ENCODE results near the gene SEMA3D.

Gene SEMA3D

GRCh38 chr7:85184599-85185423, 2.0 kb downstream of the SEMA3D start:
- no peaks in the 10 kb centered on the region for H3K36me3 ChIP-seq (ENCODE audit: control insufficient read depth, insufficient read depth, low read length)
- H3K27ac ChIP-seq (ENCODE audit: low read length) = no peak overlapping the region
- no peaks in the 10 kb centered on the region for H3K4me1 ChIP-seq (ENCODE audit: control insufficient read depth, insufficient read depth, low read length)
- no peak for DNase-seq (ENCODE audit: low read depth, low spot score)
- no peaks in the 10 kb centered on the region; the same call in 1 of the 2 replicates for H3K9me3 ChIP-seq (ENCODE audit: control insufficient read depth, insufficient read depth, low read length)
- WGBS (ENCODE audit: insufficient coverage, insufficient read length) = no CpG with 5 or more reads among the region's 21 CpGs
- H3K4me3 ChIP-seq (ENCODE audit: low read length) = peak overlapping the region; percentile 56; the same call in 1 of the 2 replicates
- H3K27me3 ChIP-seq (ENCODE audit: control insufficient read depth, insufficient read depth, low read length) = peaks cover 3% of the 10 kb centered on the region; the same call in 1 of the 2 replicates

GRCh38 chr7:85183296-85183695, 3.6 kb downstream of the SEMA3D start:
- WGBS (ENCODE audit: insufficient coverage, insufficient read length) = no CpG with 5 or more reads among the region's 3 CpGs
- peaks cover 3% of the 10 kb centered on the region; the same call in 1 of the 2 replicates for H3K27me3 ChIP-seq (ENCODE audit: control insufficient read depth, insufficient read depth, low read length)
- no peaks in the 10 kb centered on the region for H3K4me1 ChIP-seq (ENCODE audit: control insufficient read depth, insufficient read depth, low read length)
- H3K9me3 ChIP-seq (ENCODE audit: control insufficient read depth, insufficient read depth, low read length) = peaks cover 3% of the 10 kb centered on the region
- no peak for DNase-seq (ENCODE audit: low read depth, low spot score)
- H3K27ac ChIP-seq (ENCODE audit: low read length) = no peak overlapping the region
- H3K36me3 ChIP-seq (ENCODE audit: control insufficient read depth, insufficient read depth, low read length) = peaks cover 5% of the 10 kb centered on the region; the same call in 1 of the 2 replicates
- H3K4me3 ChIP-seq (ENCODE audit: low read length) = no peak overlapping the region

GRCh38 chr7:85178531-85179298, 8.1 kb downstream of the SEMA3D start:
- no peaks in the 10 kb centered on the region for H3K4me1 ChIP-seq (ENCODE audit: control insufficient read depth, insufficient read depth, low read length)
- no peak for DNase-seq (ENCODE audit: low read depth, low spot score)
- H3K9me3 ChIP-seq (ENCODE audit: control insufficient read depth, insufficient read depth, low read length) = peaks cover 3% of the 10 kb centered on the region
- WGBS (ENCODE audit: insufficient coverage, insufficient read length) = no CpG with 5 or more reads among the region's 2 CpGs
- H3K4me3 ChIP-seq (ENCODE audit: low read length) = no peak overlapping the region
- no peak overlapping the region for H3K27ac ChIP-seq (ENCODE audit: low read length)
- H3K27me3 ChIP-seq (ENCODE audit: control insufficient read depth, insufficient read depth, low read length) = no peaks in the 10 kb centered on the region
- peaks cover 5% of the 10 kb centered on the region; the same call in 1 of the 2 replicates for H3K36me3 ChIP-seq (ENCODE audit: control insufficient read depth, insufficient read depth, low read length)

- DNase-seq (ENCODE audit: low read depth, low spot score) = no peak
- H3K27me3 ChIP-seq (ENCODE audit: control insufficient read depth, insufficient read depth, low read length) = no peaks in the 10 kb centered on the region
- no peaks in the 10 kb centered on the region for H3K4me1 ChIP-seq (ENCODE audit: control insufficient read depth, insufficient read depth, low read length)
- peaks cover 3% of the 10 kb centered on the region for H3K9me3 ChIP-seq (ENCODE audit: control insufficient read depth, insufficient read depth, low read length)
- H3K27ac ChIP-seq (ENCODE audit: low read length) = no peak overlapping the region
- H3K36me3 ChIP-seq (ENCODE audit: control insufficient read depth, insufficient read depth, low read length) = peaks cover 5% of the 10 kb centered on the region; the same call in 1 of the 2 replicates
- H3K4me3 ChIP-seq (ENCODE audit: low read length) = no peak overlapping the region
Measured at GRCh38 chr7:85177316-85177715, 9.5 kb downstream of the SEMA3D start.

GRCh38 chr7:85176197-85176596, 10.7 kb downstream of the SEMA3D start:
- DNase-seq (ENCODE audit: low read depth, low spot score) = no peak
- Histone ChIP-seq H3K4me1 (ENCODE audit: control insufficient read depth, insufficient read depth, low read length) (no peaks in the 10 kb centered on the region), H3K36me3 (ENCODE audit: control insufficient read depth, insufficient read depth, low read length) (peaks cover 5% of the 10 kb centered on the region; the same call in 1 of the 2 replicates), H3K4me3 (ENCODE audit: low read length) (no peak overlapping the region), H3K27me3 (ENCODE audit: control insufficient read depth, insufficient read depth, low read length) (no peaks in the 10 kb centered on the region), H3K27ac (ENCODE audit: low read length) (no peak overlapping the region), H3K9me3 (ENCODE audit: control insufficient read depth, insufficient read depth, low read length) (peaks cover 3% of the 10 kb centered on the region)
- WGBS (ENCODE audit: insufficient coverage, insufficient read length) = no CpG with 5 or more reads among the region's 1 CpG

- no peak overlapping the region for H3K27ac ChIP-seq (ENCODE audit: low read length)
Measured at GRCh38 chr7:85175217-85175616, 11.6 kb downstream of the SEMA3D start.

GRCh38 chr7:85172530-85172941, 14.3 kb downstream of the SEMA3D start:
- Histone ChIP-seq H3K36me3 (ENCODE audit: control insufficient read depth, insufficient read depth, low read length) (no peaks in the 10 kb centered on the region), H3K4me1 (ENCODE audit: control insufficient read depth, insufficient read depth, low read length) (no peaks in the 10 kb centered on the region), H3K27me3 (ENCODE audit: control insufficient read depth, insufficient read depth, low read length) (no peaks in the 10 kb centered on the region), H3K4me3 (ENCODE audit: low read length) (no peak overlapping the region), H3K9me3 (ENCODE audit: control insufficient read depth, insufficient read depth, low read length) (no peaks in the 10 kb centered on the region), H3K27ac (ENCODE audit: low read length) (no peak overlapping the region)
- DNase-seq (ENCODE audit: low read depth, low spot score) = no peak
- WGBS (ENCODE audit: insufficient coverage, insufficient read length) = no CpG with 5 or more reads among the region's 3 CpGs

More at GRCh38 chr7:85175217-85175616, 11.6 kb downstream of the SEMA3D start:
- H3K4me3 ChIP-seq (ENCODE audit: low read length) = no peak overlapping the region
- WGBS (ENCODE audit: insufficient coverage, insufficient read length) = no CpG with 5 or more reads among the region's 3 CpGs
- no peaks in the 10 kb centered on the region for H3K27me3 ChIP-seq (ENCODE audit: control insufficient read depth, insufficient read depth, low read length)
- H3K9me3 ChIP-seq (ENCODE audit: control insufficient read depth, insufficient read depth, low read length) = peaks cover 3% of the 10 kb centered on the region
- no peak for DNase-seq (ENCODE audit: low read depth, low spot score)
- H3K36me3 ChIP-seq (ENCODE audit: control insufficient read depth, insufficient read depth, low read length) = peaks cover 5% of the 10 kb centered on the region; the same call in 1 of the 2 replicates
- H3K4me1 ChIP-seq (ENCODE audit: control insufficient read depth, insufficient read depth, low read length) = no peaks in the 10 kb centered on the region

GRCh38 chr7:85167636-85168035, 19.2 kb downstream of the SEMA3D start:
- no CpG with 5 or more reads among the region's 1 CpG for WGBS (ENCODE audit: insufficient coverage, insufficient read length)
- Histone ChIP-seq H3K27ac (ENCODE audit: low read length) (no peak overlapping the region), H3K4me1 (ENCODE audit: control insufficient read depth, insufficient read depth, low read length) (no peaks in the 10 kb centered on the region), H3K27me3 (ENCODE audit: control insufficient read depth, insufficient read depth, low read length) (no peaks in the 10 kb centered on the region), H3K36me3 (ENCODE audit: control insufficient read depth, insufficient read depth, low read length) (no peaks in the 10 kb centered on the region), H3K9me3 (ENCODE audit: control insufficient read depth, insufficient read depth, low read length) (no peaks in the 10 kb centered on the region), H3K4me3 (ENCODE audit: low read length) (no peak overlapping the region)
- DNase-seq (ENCODE audit: low read depth, low spot score) = no peak

GRCh38 chr7:85165263-85165662, 21.6 kb downstream of the SEMA3D start:
- no peak overlapping the region for H3K4me3 ChIP-seq (ENCODE audit: low read length)
- H3K4me1 ChIP-seq (ENCODE audit: control insufficient read depth, insufficient read depth, low read length) = no peaks in the 10 kb centered on the region
- DNase-seq (ENCODE audit: low read depth, low spot score) = no peak
- H3K36me3 ChIP-seq (ENCODE audit: control insufficient read depth, insufficient read depth, low read length) = no peaks in the 10 kb centered on the region
- H3K27me3 ChIP-seq (ENCODE audit: control insufficient read depth, insufficient read depth, low read length) = no peaks in the 10 kb centered on the region
- WGBS (ENCODE audit: insufficient coverage, insufficient read length) = 100% methylated on average over 4 of the region's 5 CpGs
- H3K27ac ChIP-seq (ENCODE audit: low read length) = no peak overlapping the region
- no peaks in the 10 kb centered on the region for H3K9me3 ChIP-seq (ENCODE audit: control insufficient read depth, insufficient read depth, low read length)

- no peak overlapping the region for H3K4me3 ChIP-seq (ENCODE audit: low read length)
- no peak for DNase-seq (ENCODE audit: low read depth, low spot score)
- WGBS (ENCODE audit: insufficient coverage, insufficient read length) = no CpG with 5 or more reads among the region's 1 CpG
- no peaks in the 10 kb centered on the region for H3K9me3 ChIP-seq (ENCODE audit: control insufficient read depth, insufficient read depth, low read length)
- H3K27ac ChIP-seq (ENCODE audit: low read length) = no peak overlapping the region
- H3K27me3 ChIP-seq (ENCODE audit: control insufficient read depth, insufficient read depth, low read length) = no peaks in the 10 kb centered on the region
- no peaks in the 10 kb centered on the region for H3K4me1 ChIP-seq (ENCODE audit: control insufficient read depth, insufficient read depth, low read length)
- no peaks in the 10 kb centered on the region for H3K36me3 ChIP-seq (ENCODE audit: control insufficient read depth, insufficient read depth, low read length)
Measured at GRCh38 chr7:85164376-85164775, 22.5 kb downstream of the SEMA3D start.
